Measurements from ENCODE around the gene IRF2BPL. TPM values are rescaled to one million over a fixed set of nuclear protein-coding genes. Genes with fewer than 3 reads are reported as not detected.
A peak's percentile ranks its signal among the peaks of the same experiment; 100 is the strongest.

IRF2BPL gene
- total RNA-seq, 1 experiment from 2014 or later: 24.7 TPM

GRCh38 chr14:77002335-77002734 lies 26.2 kb downstream of the IRF2BPL start:
- Mint-ChIP-seq H3K4me3 (ENCODE audit: unreplicated experiment) (no peak overlapping the region), H3K4me1 (ENCODE audit: low read depth, unreplicated experiment) (peaks cover 48% of the 10 kb centered on the region)
- TF ChIP-seq, protein P1, sequence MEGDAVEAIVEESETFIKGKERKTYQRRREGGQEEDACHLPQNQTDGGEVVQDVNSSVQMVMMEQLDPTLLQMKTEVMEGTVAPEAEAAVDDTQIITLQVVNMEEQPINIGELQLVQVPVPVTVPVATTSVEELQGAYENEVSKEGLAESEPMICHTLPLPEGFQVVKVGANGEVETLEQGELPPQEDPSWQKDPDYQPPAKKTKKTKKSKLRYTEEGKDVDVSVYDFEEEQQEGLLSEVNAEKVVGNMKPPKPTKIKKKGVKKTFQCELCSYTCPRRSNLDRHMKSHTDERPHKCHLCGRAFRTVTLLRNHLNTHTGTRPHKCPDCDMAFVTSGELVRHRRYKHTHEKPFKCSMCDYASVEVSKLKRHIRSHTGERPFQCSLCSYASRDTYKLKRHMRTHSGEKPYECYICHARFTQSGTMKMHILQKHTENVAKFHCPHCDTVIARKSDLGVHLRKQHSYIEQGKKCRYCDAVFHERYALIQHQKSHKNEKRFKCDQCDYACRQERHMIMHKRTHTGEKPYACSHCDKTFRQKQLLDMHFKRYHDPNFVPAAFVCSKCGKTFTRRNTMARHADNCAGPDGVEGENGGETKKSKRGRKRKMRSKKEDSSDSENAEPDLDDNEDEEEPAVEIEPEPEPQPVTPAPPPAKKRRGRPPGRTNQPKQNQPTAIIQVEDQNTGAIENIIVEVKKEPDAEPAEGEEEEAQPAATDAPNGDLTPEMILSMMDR (IDR thresholded peaks at IDR 0.05; ENCODE audit: insufficient read depth in 1 of 2, low read depth in 1 of 2, low read length in 1 of 2, severe bottlenecking in 1 of 2, unreplicated experiment in 1 of 2): no peak

GRCh38 chr14:77000340-77001270 lies 27.9 kb downstream of the IRF2BPL start:
- H3K9me3 Mint-ChIP-seq (ENCODE audit: unreplicated experiment): no peaks in the 10 kb centered on the region
- H3K36me3 Mint-ChIP-seq (ENCODE audit: insufficient read depth, unreplicated experiment): no peaks in the 10 kb centered on the region
- intact Hi-C loops (cut with micrococcal nuclease; ENCODE audit: unreplicated experiment): loop anchor here (5.0 kb wide), 1 partner anchor 38 kb away; no protein-coding TSS in a partner anchor
- Histone ChIP-seq H3K27me3 (replicated peaks; ENCODE audit: control insufficient read depth, insufficient read depth, low read length) (no peaks in the 10 kb centered on the region), H3K4me1 (peaks cover 44% of the 10 kb centered on the region), H3K9me3 (no peaks in the 10 kb centered on the region), H3K4me3 (ENCODE audit: low read depth, low read length) (no peak overlapping the region), H3K36me3 (ENCODE audit: control insufficient read depth, insufficient read depth, low read length) (no peaks in the 10 kb centered on the region)
- no TSS peak for BruUV-seq (replicated peaks)
- peak overlapping the region; percentile 34 for H3K27ac Mint-ChIP-seq (ENCODE audit: unreplicated experiment)
- peaks cover 32% of the 10 kb centered on the region for H3K4me1 Mint-ChIP-seq (ENCODE audit: low read depth, unreplicated experiment)
- DNase-seq: no peak
- TF ChIP-seq, protein P1 (IDR thresholded peaks at IDR 0.05; ENCODE audit: insufficient read depth in 1 of 2, low read depth in 1 of 2, low read length in 1 of 2, severe bottlenecking in 1 of 2, unreplicated experiment in 1 of 2): no peak
- ChIA-PET CTCF (no interaction called here), POLR2A (no interaction called here)
- no peak overlapping the region for H3K4me3 Mint-ChIP-seq (ENCODE audit: unreplicated experiment)
- no peaks in the 10 kb centered on the region for H3K27me3 Mint-ChIP-seq (ENCODE audit: insufficient read depth, unreplicated experiment)

More at GRCh38 chr14:77002335-77002734, 26.2 kb downstream of the IRF2BPL start:
- Histone ChIP-seq H3K9me3 (no peaks in the 10 kb centered on the region), H3K4me1 (peaks cover 61% of the 10 kb centered on the region), H3K4me3 (ENCODE audit: low read depth, low read length) (no peak overlapping the region), H3K27me3 (replicated peaks; ENCODE audit: control insufficient read depth, insufficient read depth, low read length) (no peaks in the 10 kb centered on the region), H3K36me3 (ENCODE audit: control insufficient read depth, insufficient read depth, low read length) (no peaks in the 10 kb centered on the region)
- ChIA-PET CTCF (no interaction called here), POLR2A (no interaction called here)
- no peak for DNase-seq
- no peak overlapping the region for H3K27ac Mint-ChIP-seq (ENCODE audit: unreplicated experiment)
- intact Hi-C loops (cut with micrococcal nuclease; ENCODE audit: unreplicated experiment): loop anchor here (5.0 kb wide), 1 partner anchor 40 kb away; no protein-coding TSS in a partner anchor
- H3K36me3 Mint-ChIP-seq (ENCODE audit: insufficient read depth, unreplicated experiment): no peaks in the 10 kb centered on the region
- H3K9me3 Mint-ChIP-seq (ENCODE audit: unreplicated experiment): no peaks in the 10 kb centered on the region
- no TSS peak for BruUV-seq (replicated peaks)
- no peaks in the 10 kb centered on the region for H3K27me3 Mint-ChIP-seq (ENCODE audit: insufficient read depth, unreplicated experiment)

DNA sequence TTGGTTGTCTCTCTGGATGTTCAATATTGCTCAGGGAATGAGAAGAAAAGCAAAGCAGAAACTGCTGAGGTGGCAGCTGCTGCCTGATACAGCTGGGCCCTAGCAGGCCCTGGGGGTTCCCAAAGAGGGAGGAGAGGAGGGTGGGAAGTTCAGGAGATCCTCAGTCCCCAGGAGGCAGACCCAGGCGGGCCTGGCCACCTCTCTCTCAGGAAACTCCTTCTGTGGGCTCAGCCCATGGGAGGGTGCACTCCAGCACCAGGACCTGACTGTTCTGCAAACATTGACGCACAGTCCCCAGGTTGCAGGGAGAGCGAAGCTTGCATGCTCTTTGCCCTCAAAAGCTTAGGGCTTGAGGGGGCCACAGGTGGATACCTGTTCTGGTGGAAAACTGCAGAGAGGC lies 29.6 kb downstream of the IRF2BPL start:
- no peak overlapping the region for H3K27ac Mint-ChIP-seq (ENCODE audit: unreplicated experiment)
- H3K4me1 ChIP-seq: peaks cover 27% of the 10 kb centered on the region

More for the DNA sequence above, 29.6 kb downstream of the IRF2BPL start:
- Histone ChIP-seq H3K9me3 (no peaks in the 10 kb centered on the region), H3K4me3 (ENCODE audit: low read depth, low read length) (no peak overlapping the region), H3K27me3 (replicated peaks; ENCODE audit: control insufficient read depth, insufficient read depth, low read length) (no peaks in the 10 kb centered on the region), H3K36me3 (ENCODE audit: control insufficient read depth, insufficient read depth, low read length) (no peaks in the 10 kb centered on the region)
- no peaks in the 10 kb centered on the region for H3K27me3 Mint-ChIP-seq (ENCODE audit: insufficient read depth, unreplicated experiment)
- no peaks in the 10 kb centered on the region for H3K9me3 Mint-ChIP-seq (ENCODE audit: unreplicated experiment)
- intact Hi-C loops (cut with micrococcal nuclease; ENCODE audit: unreplicated experiment): no loop called here
- no peak overlapping the region for H3K4me3 Mint-ChIP-seq (ENCODE audit: unreplicated experiment)
- ChIA-PET CTCF (interaction anchor here (0.6 kb wide), 1 partner anchor 35 kb away, joined by 6 read pairs; no protein-coding TSS in a partner anchor), POLR2A (no interaction called here)
- H3K36me3 Mint-ChIP-seq (ENCODE audit: insufficient read depth, unreplicated experiment): no peaks in the 10 kb centered on the region
- peaks cover 19% of the 10 kb centered on the region for H3K4me1 Mint-ChIP-seq (ENCODE audit: low read depth, unreplicated experiment)
- DNase-seq: peak in 1 of 2 experiments; percentile 59
- no TSS peak for BruUV-seq (replicated peaks)
- TF ChIP-seq, protein P1 (IDR thresholded peaks at IDR 0.05; ENCODE audit: insufficient read depth in 1 of 2, low read depth in 1 of 2, low read length in 1 of 2, severe bottlenecking in 1 of 2, unreplicated experiment in 1 of 2): no peak
